Measurements from ENCODE around the gene SERINC5. TPM values are rescaled to one million over a fixed set of nuclear protein-coding genes. Genes with fewer than 3 reads are reported as not detected.

The SERINC5 gene
- total RNA-seq, 3 donors from 2014 or later (not counting 1 experiment from before 2014, with no cell fraction given) = 6.8 to 18.9 (median 14.5) TPM

- Mint-ChIP-seq H3K4me1 (no peaks in the 10 kb centered on the region), H3K27me3 (ENCODE audit: low read depth in 2 of 2) (peaks cover 0 to 6% of the 10 kb centered on the region in 2 donors), H3K27ac (no peak overlapping the region), H3K4me3 (no peak overlapping the region), H3K9me3 (no peaks in the 10 kb centered on the region), H3K36me3 (no peaks in the 10 kb centered on the region)
- Histone ChIP-seq H3K27ac (ENCODE audit: low read length) (no peak overlapping the region), H3K27me3 (ENCODE audit: control insufficient read depth, insufficient read depth, low read length) (no peaks in the 10 kb centered on the region), H3K9me3 (ENCODE audit: control insufficient read depth, insufficient read depth, low read length) (no peaks in the 10 kb centered on the region), H3K4me3 (ENCODE audit: low read length) (no peak overlapping the region), H3K4me1 (ENCODE audit: control insufficient read depth, insufficient read depth, low read length) (no peaks in the 10 kb centered on the region), H3K36me3 (ENCODE audit: control insufficient read depth, insufficient read depth, low read length) (no peaks in the 10 kb centered on the region)
- WGBS (ENCODE audit: insufficient coverage) = 75% methylated on average over 7 of the region's 7 CpGs
- intact Hi-C loops (cut with micrococcal nuclease) = no loop called here
- ATAC-seq (no peak), DNase-seq (no peak)
- no peak for TF ChIP-seq CTCF (IDR thresholded peaks at IDR 0.05)
Measured at GRCh38 chr5:80105698-80106439, 150.0 kb downstream of the SERINC5 start.

- Histone ChIP-seq H3K36me3 (ENCODE audit: control insufficient read depth, insufficient read depth, low read length) (no peaks in the 10 kb centered on the region), H3K4me1 (ENCODE audit: control insufficient read depth, insufficient read depth, low read length) (no peaks in the 10 kb centered on the region), H3K27me3 (ENCODE audit: control insufficient read depth, insufficient read depth, low read length) (no peaks in the 10 kb centered on the region), H3K4me3 (ENCODE audit: low read length) (no peak overlapping the region), H3K27ac (ENCODE audit: low read length) (no peak overlapping the region), H3K9me3 (ENCODE audit: control insufficient read depth, insufficient read depth, low read length) (no peaks in the 10 kb centered on the region)
- ATAC-seq (no peak), DNase-seq (no peak)
- no peak for TF ChIP-seq CTCF (IDR thresholded peaks at IDR 0.05)
- Mint-ChIP-seq H3K4me3 (no peak overlapping the region), H3K36me3 (no peaks in the 10 kb centered on the region), H3K27me3 (ENCODE audit: low read depth in 2 of 2) (no peaks in the 10 kb centered on the region), H3K4me1 (no peaks in the 10 kb centered on the region), H3K27ac (no peak overlapping the region), H3K9me3 (no peaks in the 10 kb centered on the region)
- WGBS (ENCODE audit: insufficient coverage) = 61% methylated on average over 6 of the region's 6 CpGs
- intact Hi-C loops (cut with micrococcal nuclease) = no loop called here
Measured at GRCh38 chr5:80103371-80103770, 152.5 kb downstream of the SERINC5 start.

GRCh38 chr5:80101993-80102392 lies 153.9 kb downstream of the SERINC5 start:
- Mint-ChIP-seq H3K36me3 (no peaks in the 10 kb centered on the region), H3K27me3 (ENCODE audit: low read depth in 2 of 2) (no peaks in the 10 kb centered on the region), H3K4me1 (no peaks in the 10 kb centered on the region), H3K9me3 (no peaks in the 10 kb centered on the region), H3K4me3 (no peak overlapping the region), H3K27ac (no peak overlapping the region)
- Histone ChIP-seq H3K27me3 (ENCODE audit: control insufficient read depth, insufficient read depth, low read length) (no peaks in the 10 kb centered on the region), H3K9me3 (ENCODE audit: control insufficient read depth, insufficient read depth, low read length) (no peaks in the 10 kb centered on the region), H3K36me3 (ENCODE audit: control insufficient read depth, insufficient read depth, low read length) (no peaks in the 10 kb centered on the region), H3K4me1 (ENCODE audit: control insufficient read depth, insufficient read depth, low read length) (no peaks in the 10 kb centered on the region), H3K4me3 (ENCODE audit: low read length) (no peak overlapping the region), H3K27ac (ENCODE audit: low read length) (no peak overlapping the region)
- intact Hi-C loops (cut with micrococcal nuclease) = no loop called here
- no peak for TF ChIP-seq CTCF (IDR thresholded peaks at IDR 0.05)
- ATAC-seq = no peak
- DNase-seq = no peak

GRCh38 chr5:80097451-80097850 lies 158.4 kb downstream of the SERINC5 start:
- 91% methylated on average over 10 of the region's 10 CpGs for WGBS (ENCODE audit: insufficient coverage)
- Mint-ChIP-seq H3K4me3 (no peak overlapping the region), H3K4me1 (no peaks in the 10 kb centered on the region), H3K36me3 (no peaks in the 10 kb centered on the region), H3K27me3 (ENCODE audit: low read depth in 2 of 2) (no peaks in the 10 kb centered on the region), H3K27ac (no peak overlapping the region), H3K9me3 (no peaks in the 10 kb centered on the region)
- Histone ChIP-seq H3K4me3 (ENCODE audit: low read length) (no peak overlapping the region), H3K27ac (ENCODE audit: low read length) (no peak overlapping the region), H3K36me3 (ENCODE audit: control insufficient read depth, insufficient read depth, low read length) (no peaks in the 10 kb centered on the region), H3K4me1 (ENCODE audit: control insufficient read depth, insufficient read depth, low read length) (no peaks in the 10 kb centered on the region), H3K9me3 (ENCODE audit: control insufficient read depth, insufficient read depth, low read length) (no peaks in the 10 kb centered on the region), H3K27me3 (ENCODE audit: control insufficient read depth, insufficient read depth, low read length) (no peaks in the 10 kb centered on the region)
- no peak for TF ChIP-seq CTCF (IDR thresholded peaks at IDR 0.05)
- no peak for DNase-seq
- ATAC-seq = no peak
- intact Hi-C loops (cut with micrococcal nuclease) = no loop called here
